Endothelial cell of umbilical vein (primary cell): Measurements from ENCODE around the gene FAM53B.

Source experiments
- CTCF ChIP-seq, 2 donors: IDR thresholded peaks; 1 replicate in 1 of 2; 2 replicates in 1 of 2; pipeline ENCODE4 v1.5.1; 2011; ENCODE audit warnings: low read length in 2 of 2, mild to moderate bottlenecking in 2 of 2, moderate library complexity in 2 of 2, control low read depth in 1 of 2, inconsistent platforms in 1 of 2, low read depth in 1 of 2; ENCODE audit not compliant: insufficient read depth in 1 of 2; ENCODE audit errors: extremely low read depth in 1 of 2
- EZH2 ChIP-seq: IDR thresholded peaks from 2 replicates; pipeline ENCODE4 v1.6.1; 2012; ENCODE audit warnings: borderline replicate concordance, low read depth, mild to moderate bottlenecking, moderate library complexity, low read length, inconsistent platforms; ENCODE audit not compliant: severe bottlenecking
- FOS ChIP-seq: IDR thresholded peaks from 2 replicates; pipeline ENCODE4 v1.6.1; 2011; ENCODE audit warnings: mild to moderate bottlenecking, low read length, moderate library complexity, borderline replicate concordance; ENCODE audit not compliant: insufficient read depth
- GATA2 ChIP-seq: IDR thresholded peaks from 2 replicates; pipeline ENCODE4 v1.7.0; 2011; ENCODE audit warnings: low read depth, mild to moderate bottlenecking, moderate library complexity, mixed read lengths, low read length; ENCODE audit not compliant: insufficient read length, insufficient read depth
- JUN ChIP-seq: IDR thresholded peaks from 2 replicates; pipeline ENCODE4 v1.6.1; 2011; ENCODE audit warnings: borderline replicate concordance, low read depth; ENCODE audit not compliant: insufficient read length, insufficient read depth
- MAX ChIP-seq: IDR thresholded peaks from 2 replicates; pipeline ENCODE4 v1.6.1; 2011; ENCODE audit not compliant: insufficient read depth, insufficient read length
- MYC ChIP-seq: IDR thresholded peaks from one replicate; pipeline ENCODE4 v1.6.1; 2011; ENCODE audit warnings: mild to moderate bottlenecking, low read depth, low read length
- POLR2A ChIP-seq: IDR thresholded peaks from 2 replicates; pipeline ENCODE4 v1.6.1; 2012; ENCODE audit warnings: low read depth, mild to moderate bottlenecking, control low read depth, low read length
- POLR2AphosphoS5 ChIP-seq: IDR thresholded peaks from 2 replicates; pipeline ENCODE4 v1.6.1; 2012; ENCODE audit warnings: low read depth, mild to moderate bottlenecking, control low read depth, low read length, moderate library complexity; ENCODE audit not compliant: insufficient read depth

GRCh38 chr10:124603376-124604213 is 140.6 kb downstream of the FAM53B start:
- TF ChIP-seq POLR2A (no peak), CTCF (IDR thresholded peaks at IDR 0.05; ENCODE audit: extremely low read depth in 1 of 2, insufficient read depth in 1 of 2, low read depth in 1 of 2, low read length in 2 of 2) (no peak), FOS (no peak), JUN (no peak), MYC (no peak), EZH2 (no peak), POLR2AphosphoS5 (no peak), MAX (no peak), GATA2 (no peak)
